H9 (cell line): ENCODE results near the gene SPATA6L. TPM values are rescaled to one million over a fixed set of nuclear protein-coding genes. Genes with fewer than 3 reads are reported as not detected.

Experiments
- DNase-seq: peaks from one replicate; pipeline ENCODE4 v3.0.0-alpha.2; 2017
- H2AFZ ChIP-seq: one replicate; pipeline ENCODE4 v1.6.1; 2013; ENCODE audit warnings: mild to moderate bottlenecking, low read length, control low read depth, moderate library complexity
- H2AK5ac ChIP-seq: 2 replicates; pipeline ENCODE4 v1.6.1; 2013; ENCODE audit warnings: low read length, control low read depth, mixed read lengths; ENCODE audit not compliant: insufficient read length
- H2BK120ac ChIP-seq: one replicate; pipeline ENCODE4 v1.6.1; 2013; ENCODE audit warnings: low read depth, mild to moderate bottlenecking, low read length, control low read depth, inconsistent platforms; ENCODE audit not compliant: poor library complexity, severe bottlenecking
- H2BK12ac ChIP-seq: 2 replicates; pipeline ENCODE4 v1.6.1; 2013; ENCODE audit warnings: low read length, control low read depth, mixed read lengths, low read depth; ENCODE audit not compliant: insufficient read length
- H2BK15ac ChIP-seq: 2 replicates; pipeline ENCODE4 v1.6.1; 2013; ENCODE audit warnings: low read depth, low read length, control low read depth
- H2BK20ac ChIP-seq: one replicate; pipeline ENCODE4 v1.6.1; 2013; ENCODE audit warnings: low read depth, mild to moderate bottlenecking, low read length, control low read depth, inconsistent platforms; ENCODE audit not compliant: poor library complexity, severe bottlenecking
- H2BK5ac ChIP-seq: 2 replicates; pipeline ENCODE4 v1.6.1; 2013; ENCODE audit warnings: low read length, control low read depth, mixed read lengths; ENCODE audit not compliant: insufficient read length
- H3K14ac ChIP-seq: 2 replicates; pipeline ENCODE4 v1.6.1; 2013; ENCODE audit warnings: low read length, control low read depth; ENCODE audit not compliant: insufficient read depth
- H3K18ac ChIP-seq: 2 replicates; pipeline ENCODE4 v1.6.1; 2013; ENCODE audit warnings: low read depth, mild to moderate bottlenecking, mixed read lengths, low read length, control low read depth; ENCODE audit not compliant: insufficient read length
- H3K23ac ChIP-seq: 2 replicates; pipeline ENCODE4 v1.6.1; 2013; ENCODE audit warnings: low read length, control low read depth, mixed read lengths, low read depth; ENCODE audit not compliant: insufficient read length
- H3K23me2 ChIP-seq: 2 replicates; pipeline ENCODE4 v1.6.1; 2013; ENCODE audit warnings: low read depth, mild to moderate bottlenecking, mixed read lengths, low read length, control low read depth; ENCODE audit not compliant: insufficient read length, poor library complexity, severe bottlenecking
- H3K27ac ChIP-seq: 2 replicates; pipeline ENCODE4 v1.5.1; 2013; ENCODE audit warnings: low read length, control low read depth, mixed read lengths, low read depth; ENCODE audit not compliant: insufficient read length
- H3K27me3 ChIP-seq: 2 replicates; pipeline ENCODE4 v1.6.1; 2013; ENCODE audit warnings: low read length, control low read depth, inconsistent platforms; ENCODE audit not compliant: insufficient read depth
- H3K4ac ChIP-seq: 2 replicates; pipeline ENCODE4 v1.6.1; 2013; ENCODE audit warnings: low read depth, mild to moderate bottlenecking, control low read depth, inconsistent platforms, low read length, moderate library complexity
- H3K4me1 ChIP-seq: 2 replicates; pipeline ENCODE4 v1.6.1; 2013; ENCODE audit warnings: low read length, control low read depth, inconsistent platforms; ENCODE audit not compliant: insufficient read depth
- H3K4me2 ChIP-seq: 2 replicates; pipeline ENCODE4 v1.6.1; 2013; ENCODE audit warnings: low read length, control low read depth, mixed read lengths; ENCODE audit not compliant: insufficient read length, insufficient read depth
- H3K56ac ChIP-seq: 2 replicates; pipeline ENCODE4 v1.6.1; 2013; ENCODE audit warnings: low read depth, mild to moderate bottlenecking, mixed read lengths, low read length, control low read depth; ENCODE audit not compliant: insufficient read length
- H3K79me1 ChIP-seq: 2 replicates; pipeline ENCODE4 v1.6.1; 2013; ENCODE audit warnings: low read depth, mild to moderate bottlenecking, moderate library complexity, low read length, control low read depth, inconsistent platforms; ENCODE audit not compliant: insufficient read depth, poor library complexity, severe bottlenecking
- H3K79me2 ChIP-seq: 2 replicates; pipeline ENCODE4 v1.6.1; 2013; ENCODE audit warnings: low read length, control low read depth, inconsistent platforms; ENCODE audit not compliant: insufficient read depth
- H3K9ac ChIP-seq: 2 replicates; pipeline ENCODE4 v1.6.1; 2013; ENCODE audit warnings: low read length, control low read depth, mixed read lengths; ENCODE audit not compliant: insufficient read length; ENCODE audit errors: extremely low read depth
- H3K9me3 ChIP-seq: one replicate; pipeline ENCODE4 v1.6.1; 2013; ENCODE audit warnings: low read depth, low read length, inconsistent platforms; ENCODE audit not compliant: control insufficient read depth
- H3T11ph ChIP-seq: one replicate; pipeline ENCODE4 v1.6.1; 2013; ENCODE audit warnings: mild to moderate bottlenecking, low read length, control low read depth, inconsistent platforms
- H4K20me1 ChIP-seq: one replicate; pipeline ENCODE4 v1.6.1; 2013; ENCODE audit not compliant: control insufficient read depth, insufficient read length, insufficient read depth
- H4K5ac ChIP-seq: 2 replicates; pipeline ENCODE4 v1.6.1; 2013; ENCODE audit warnings: low read depth, mild to moderate bottlenecking, mixed read lengths, low read length, control low read depth; ENCODE audit not compliant: insufficient read length
- H4K8ac ChIP-seq: replicated peaks from 2 replicates; pipeline ENCODE4 v1.6.1; 2013; ENCODE audit warnings: low read length, control low read depth, mixed read lengths, low read depth; ENCODE audit not compliant: insufficient read length
- H4K91ac ChIP-seq: 2 replicates; pipeline ENCODE4 v1.6.1; 2013; ENCODE audit warnings: low read depth, mild to moderate bottlenecking, moderate library complexity, mixed read lengths, low read length, control low read depth; ENCODE audit not compliant: insufficient read length
- H3K27ac Mint-ChIP-seq, 3 experiments: 2 replicates in 2 of 3; 3 replicates in 1 of 3; pipeline ENCODE4 v1.8.0; 2020 to 2021; ENCODE audit warnings: mixed read lengths in 3 of 3, mild to moderate bottlenecking in 1 of 3, moderate library complexity in 1 of 3
- H3K27me3 Mint-ChIP-seq: 2 replicates; pipeline ENCODE4 v1.8.0; 2021; ENCODE audit warnings: low read depth, mild to moderate bottlenecking, moderate library complexity, mixed read lengths
- H3K36me3 Mint-ChIP-seq, 3 experiments: 2 replicates in 2 of 3; 3 replicates in 1 of 3; pipeline ENCODE4 v1.8.0; 2020 to 2021; ENCODE audit warnings: low read depth in 3 of 3, mixed read lengths in 3 of 3; ENCODE audit not compliant: insufficient read depth in 1 of 3
- H3K4me1 Mint-ChIP-seq, 2 experiments: 2 replicates each; pipeline ENCODE4 v1.8.0; 2020; ENCODE audit warnings: mixed read lengths in 2 of 2
- H3K4me3 Mint-ChIP-seq, 2 experiments: 2 replicates in 1 of 2; 3 replicates in 1 of 2; pipeline ENCODE4 v1.8.0; 2020 to 2021; ENCODE audit warnings: mild to moderate bottlenecking in 2 of 2, mixed read lengths in 2 of 2, moderate library complexity in 1 of 2
- H3K9me3 Mint-ChIP-seq, 2 experiments: 2 replicates in 1 of 2; 3 replicates in 1 of 2; pipeline ENCODE4 v1.8.0; 2020; ENCODE audit warnings: mild to moderate bottlenecking in 2 of 2, mixed read lengths in 2 of 2, moderate library complexity in 1 of 2
- total RNA-seq: library from RNA; stranded (reverse); gene quantifications from 2 replicates; pipeline ENCODE4 v1.2.1, GENCODE V29; 2021
- TF ChIP-seq, protein P1 (sequence below): fragments of 200-600 bp; sonication (generic); conservative IDR thresholded peaks from 3 replicates; pipeline ENCODE4 v1.8.0; 2021; ENCODE audit warnings: antibody characterized with exemption, mild to moderate bottlenecking

Gene SPATA6L
- total RNA-seq, 1 experiment from 2014 or later, result 0.87 TPM

DNA sequence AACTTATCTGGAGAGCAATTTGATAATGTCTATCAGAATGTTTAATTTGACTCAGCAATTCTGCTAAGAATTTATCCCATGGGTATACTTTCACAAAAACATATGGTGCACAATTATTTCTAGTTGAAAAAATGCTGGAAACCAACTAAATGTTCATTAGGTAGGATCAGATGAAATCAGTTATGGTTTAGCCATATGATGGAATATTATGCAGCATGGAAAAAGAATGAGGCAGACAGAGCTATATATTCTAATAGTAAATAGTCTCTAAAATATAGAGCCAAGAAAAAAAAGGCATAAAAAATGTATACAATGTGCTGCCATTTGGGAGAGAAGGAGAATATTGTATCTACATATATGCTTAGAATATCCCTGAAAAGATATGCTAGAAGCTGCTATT is 3.6 kb upstream of the SPATA6L start:
- no peaks in the 10 kb centered on the region for H4K20me1 ChIP-seq
- H2AFZ ChIP-seq, result no peak overlapping the region
- Mint-ChIP-seq H3K4me3 (no peak overlapping the region), H3K27ac (no peak overlapping the region), H3K4me1 (peaks cover 27 to 28% of the 10 kb centered on the region in 2 experiments), H3K9me3 (no peaks in the 10 kb centered on the region), H3K36me3 (no peaks in the 10 kb centered on the region), H3K27me3 (peaks cover 5% of the 10 kb centered on the region; the same call in 1 of the 2 replicates)
- no peak overlapping the region for H2BK20ac ChIP-seq
- H3K79me1 ChIP-seq, result no peaks in the 10 kb centered on the region
- H4K5ac ChIP-seq, result no peak overlapping the region
- peaks cover 4% of the 10 kb centered on the region for H3K23me2 ChIP-seq
- no peak overlapping the region for H3K56ac ChIP-seq
- no peaks in the 10 kb centered on the region for H3K9me3 ChIP-seq
- peaks cover 10% of the 10 kb centered on the region; the same call in 1 of the 2 replicates for H3K4me1 ChIP-seq
- no peaks in the 10 kb centered on the region for H3K27me3 ChIP-seq
- H2BK5ac ChIP-seq, result no peak overlapping the region
- H2AK5ac ChIP-seq, result no peak overlapping the region
- H2BK12ac ChIP-seq, result no peak overlapping the region
- H3K4me2 ChIP-seq, result no peak overlapping the region
- no peak overlapping the region for H3T11ph ChIP-seq
- H2BK120ac ChIP-seq, result no peak overlapping the region
- no peak overlapping the region for H3K14ac ChIP-seq
- no peak overlapping the region for H3K9ac ChIP-seq
- H4K8ac ChIP-seq, result no peak overlapping the region
- no peak overlapping the region for H3K4ac ChIP-seq
- H3K27ac ChIP-seq, result no peak overlapping the region
- TF ChIP-seq, protein P1, sequence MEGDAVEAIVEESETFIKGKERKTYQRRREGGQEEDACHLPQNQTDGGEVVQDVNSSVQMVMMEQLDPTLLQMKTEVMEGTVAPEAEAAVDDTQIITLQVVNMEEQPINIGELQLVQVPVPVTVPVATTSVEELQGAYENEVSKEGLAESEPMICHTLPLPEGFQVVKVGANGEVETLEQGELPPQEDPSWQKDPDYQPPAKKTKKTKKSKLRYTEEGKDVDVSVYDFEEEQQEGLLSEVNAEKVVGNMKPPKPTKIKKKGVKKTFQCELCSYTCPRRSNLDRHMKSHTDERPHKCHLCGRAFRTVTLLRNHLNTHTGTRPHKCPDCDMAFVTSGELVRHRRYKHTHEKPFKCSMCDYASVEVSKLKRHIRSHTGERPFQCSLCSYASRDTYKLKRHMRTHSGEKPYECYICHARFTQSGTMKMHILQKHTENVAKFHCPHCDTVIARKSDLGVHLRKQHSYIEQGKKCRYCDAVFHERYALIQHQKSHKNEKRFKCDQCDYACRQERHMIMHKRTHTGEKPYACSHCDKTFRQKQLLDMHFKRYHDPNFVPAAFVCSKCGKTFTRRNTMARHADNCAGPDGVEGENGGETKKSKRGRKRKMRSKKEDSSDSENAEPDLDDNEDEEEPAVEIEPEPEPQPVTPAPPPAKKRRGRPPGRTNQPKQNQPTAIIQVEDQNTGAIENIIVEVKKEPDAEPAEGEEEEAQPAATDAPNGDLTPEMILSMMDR, result no peak
- no peak overlapping the region for H3K23ac ChIP-seq
- no peaks in the 10 kb centered on the region for H3K79me2 ChIP-seq
- no peak overlapping the region for H3K18ac ChIP-seq
- no peak overlapping the region for H2BK15ac ChIP-seq
- no peak for DNase-seq
- no peak overlapping the region for H4K91ac ChIP-seq
